ENCODE data around the gene MAN1C1. TPM values are rescaled to one million over a fixed set of nuclear protein-coding genes. Genes with fewer than 3 reads are reported as not detected.

The MAN1C1 gene
- total and polyA plus RNA-seq, 2 donors (not counting 1 experiment from before 2014, with no cell fraction given) = 0.31 to 0.89 TPM

- peaks cover 0 to 33% (median 28%) of the 10 kb centered on the region in 4 experiments for H3K27me3 ChIP-seq (replicated peaks in 1 of 4; ENCODE audit: control extremely low read depth in 1 of 4, control insufficient read depth in 3 of 4, insufficient read depth in 4 of 4, low read length in 3 of 4)
- ChIA-PET CTCF (interaction anchor here (1.0 to 1.3 kb wide), 2 partner anchors 8 to 23 kb away, joined by 3 to 4 read pairs; no protein-coding TSS in a partner anchor), POLR2A (no interaction called here)
- Mint-ChIP-seq H3K9me3 (ENCODE audit: insufficient read depth) (peaks cover 3% of the 10 kb centered on the region), H3K27ac (no peak overlapping the region), H3K4me3 (no peak overlapping the region), H3K4me1 (peaks cover 18% of the 10 kb centered on the region), H3K27me3 (peaks cover 71% of the 10 kb centered on the region)
- WGBS (ENCODE audit: insufficient coverage) = 82% methylated on average over 7 of the region's 11 CpGs
- H4K20me1 ChIP-seq (ENCODE audit: control insufficient read depth, insufficient read depth, low read length, poor library complexity, severe bottlenecking) = no peaks in the 10 kb centered on the region
- DNase-seq (no peak), ATAC-seq (ENCODE audit: low read depth) (no peak)
- H3K9me3 ChIP-seq (ENCODE audit: control extremely low read depth in 1 of 3, control insufficient read depth in 2 of 3, insufficient read depth in 1 of 3, low read length in 2 of 3) = peaks cover 3 to 26% (median 4%) of the 10 kb centered on the region in 3 donors
- H3K79me2 ChIP-seq (ENCODE audit: control insufficient read depth, insufficient read depth, low read length) = no peaks in the 10 kb centered on the region
- H3K4me3 ChIP-seq (ENCODE audit: control extremely low read depth in 1 of 5, extremely low read depth in 1 of 5, insufficient read depth in 1 of 5, low read depth in 2 of 5, low read length in 4 of 5) = no peak overlapping the region
- H3K36me3 ChIP-seq (replicated peaks in 1 of 2; ENCODE audit: control extremely low read depth in 1 of 2, control insufficient read depth in 1 of 2, extremely low read depth in 1 of 2, insufficient read depth in 2 of 2, low read length in 1 of 2) = no peaks in the 10 kb centered on the region
- H3K9ac ChIP-seq (ENCODE audit: low read length) = no peak overlapping the region
- no peak overlapping the region for H2AFZ ChIP-seq (ENCODE audit: insufficient read depth, low read depth, low read length, poor library complexity, severe bottlenecking)
- peaks cover 9 to 11% of the 10 kb centered on the region in 2 donors for H3K4me1 ChIP-seq (ENCODE audit: control insufficient read depth in 2 of 2, insufficient read depth in 2 of 2, low read length in 2 of 2)
- intact Hi-C loops (cut with micrococcal nuclease) = no loop called here
- no peak overlapping the region for H3K27ac ChIP-seq (ENCODE audit: low read length in 2 of 2)
- H3K4me2 ChIP-seq (replicated peaks; ENCODE audit: low read depth, low read length, poor library complexity, severe bottlenecking) = no peak overlapping the region
- TF ChIP-seq CTCF (IDR thresholded peaks at IDR 0.05) (no peak), EZH2 (IDR thresholded peaks at IDR 0.05; ENCODE audit: borderline replicate concordance, insufficient read depth, low read depth, low read length, poor library complexity, severe bottlenecking) (no peak)
Measured at GRCh38 chr1:25631750-25632485, 15.3 kb downstream of the MAN1C1 start.

GRCh38 chr1:25634066-25634465 is 17.5 kb downstream of the MAN1C1 start:
- Histone ChIP-seq H3K27ac (ENCODE audit: low read length in 2 of 2) (no peak overlapping the region), H3K9me3 (ENCODE audit: control extremely low read depth in 1 of 3, control insufficient read depth in 2 of 3, insufficient read depth in 1 of 3, low read length in 2 of 3) (peaks cover 8 to 23% (median 9%) of the 10 kb centered on the region in 3 donors), H3K36me3 (replicated peaks in 1 of 2; ENCODE audit: control extremely low read depth in 1 of 2, control insufficient read depth in 1 of 2, extremely low read depth in 1 of 2, insufficient read depth in 2 of 2, low read length in 1 of 2) (no peaks in the 10 kb centered on the region), H3K4me2 (replicated peaks; ENCODE audit: low read depth, low read length, poor library complexity, severe bottlenecking) (no peak overlapping the region), H3K27me3 (replicated peaks in 1 of 4; ENCODE audit: control extremely low read depth in 1 of 4, control insufficient read depth in 3 of 4, insufficient read depth in 4 of 4, low read length in 3 of 4) (peaks cover 0 to 26% (median 18%) of the 10 kb centered on the region in 4 experiments), H3K9ac (ENCODE audit: low read length) (no peak overlapping the region), H2AFZ (ENCODE audit: insufficient read depth, low read depth, low read length, poor library complexity, severe bottlenecking) (no peak overlapping the region), H3K4me3 (ENCODE audit: control extremely low read depth in 1 of 5, extremely low read depth in 1 of 5, insufficient read depth in 1 of 5, low read depth in 2 of 5, low read length in 4 of 5) (no peak overlapping the region), H4K20me1 (ENCODE audit: control insufficient read depth, insufficient read depth, low read length, poor library complexity, severe bottlenecking) (no peaks in the 10 kb centered on the region), H3K4me1 (ENCODE audit: control insufficient read depth in 2 of 2, insufficient read depth in 2 of 2, low read length in 2 of 2) (peaks cover 6% of the 10 kb centered on the region in 2 donors), H3K79me2 (ENCODE audit: control insufficient read depth, insufficient read depth, low read length) (no peaks in the 10 kb centered on the region)
- CTCF ChIA-PET = no interaction called here
- DNase-seq (no peak), ATAC-seq (ENCODE audit: low read depth) (no peak)
- POLR2A ChIA-PET = no interaction called here
- Mint-ChIP-seq H3K27me3 (peaks cover 67% of the 10 kb centered on the region), H3K4me1 (peaks cover 14% of the 10 kb centered on the region), H3K9me3 (ENCODE audit: insufficient read depth) (peaks cover 6% of the 10 kb centered on the region), H3K4me3 (no peak overlapping the region), H3K27ac (no peak overlapping the region)
- WGBS (ENCODE audit: insufficient coverage) = 60% methylated on average over 1 of the region's 2 CpGs
- intact Hi-C loops (cut with micrococcal nuclease) = no loop called here
- TF ChIP-seq EZH2 (IDR thresholded peaks at IDR 0.05; ENCODE audit: borderline replicate concordance, insufficient read depth, low read depth, low read length, poor library complexity, severe bottlenecking) = no peak
- no peak for TF ChIP-seq CTCF (IDR thresholded peaks at IDR 0.05)
